Stimulated activated CD4-positive, alpha-beta T cell treated with anti-CD3 and anti-CD28 coated beads, Interleukin-15, amount 100 ng/mL, for 24 hours (primary cell): Measurements from ENCODE around the gene KRT14.

ENCODE experiments used
- DNase-seq: peaks from one replicate; pipeline ENCODE4 v3.0.0-alpha.2; 2020

Gene KRT14

GRCh38 chr17:41575336-41575735 is 11.4 kb downstream of the KRT14 start:
- no peak for DNase-seq

DNA sequence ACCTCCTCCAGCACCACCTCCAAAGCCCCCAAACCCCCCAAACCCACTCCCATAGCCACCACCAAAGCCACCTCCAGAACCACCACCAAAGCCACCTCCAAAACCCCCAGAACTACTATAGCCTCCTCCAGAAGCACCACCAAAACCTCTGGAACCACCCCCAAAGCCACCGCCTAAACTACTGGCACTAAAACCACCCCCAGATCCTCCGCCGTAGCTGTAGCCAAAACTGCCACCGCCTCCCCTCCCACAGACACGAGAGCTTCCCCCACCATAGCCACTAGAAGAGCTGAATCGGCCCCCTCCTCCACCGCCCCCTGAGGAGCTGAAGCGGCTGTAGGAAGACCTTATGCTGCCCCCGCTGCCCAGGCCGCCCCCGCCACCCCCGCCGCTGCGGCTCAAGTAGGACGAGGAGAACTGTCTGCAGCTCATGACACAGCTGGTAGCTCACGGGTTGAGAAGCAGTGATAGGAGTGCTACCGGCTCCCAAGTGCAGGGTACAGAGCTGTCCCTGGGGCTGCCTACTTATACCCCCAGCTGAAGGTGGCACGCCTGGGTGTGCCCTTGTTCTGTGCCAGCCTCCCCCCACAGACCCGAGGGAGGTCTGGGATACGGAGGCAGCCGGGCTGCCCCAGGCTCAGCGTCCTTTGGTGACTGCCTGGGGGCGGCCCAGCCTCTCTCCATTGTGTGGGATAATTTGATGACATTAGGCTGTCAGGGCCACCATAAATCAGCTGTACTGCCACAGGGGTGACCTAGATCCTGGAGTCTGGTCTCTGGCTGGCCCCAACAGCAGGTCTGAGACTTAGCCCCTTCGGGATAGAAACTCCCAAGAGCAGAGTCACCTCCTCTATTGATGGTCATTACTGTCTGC is 14.9 kb downstream of the KRT14 start, which contains the start of gene KRT9:
Gene KRT9 (minus strand): TSS at position 499 of the 874 bp plus-strand sequence. CDS start 67 bp downstream, at position 432.
- no peak for DNase-seq

- no peak for DNase-seq
These were observed 19.4 kb downstream of the KRT14 start for GRCh38 chr17:41567317-41567716.

GRCh38 chr17:41565338-41565737 is 21.4 kb downstream of the KRT14 start:
- DNase-seq: no peak

DNA sequence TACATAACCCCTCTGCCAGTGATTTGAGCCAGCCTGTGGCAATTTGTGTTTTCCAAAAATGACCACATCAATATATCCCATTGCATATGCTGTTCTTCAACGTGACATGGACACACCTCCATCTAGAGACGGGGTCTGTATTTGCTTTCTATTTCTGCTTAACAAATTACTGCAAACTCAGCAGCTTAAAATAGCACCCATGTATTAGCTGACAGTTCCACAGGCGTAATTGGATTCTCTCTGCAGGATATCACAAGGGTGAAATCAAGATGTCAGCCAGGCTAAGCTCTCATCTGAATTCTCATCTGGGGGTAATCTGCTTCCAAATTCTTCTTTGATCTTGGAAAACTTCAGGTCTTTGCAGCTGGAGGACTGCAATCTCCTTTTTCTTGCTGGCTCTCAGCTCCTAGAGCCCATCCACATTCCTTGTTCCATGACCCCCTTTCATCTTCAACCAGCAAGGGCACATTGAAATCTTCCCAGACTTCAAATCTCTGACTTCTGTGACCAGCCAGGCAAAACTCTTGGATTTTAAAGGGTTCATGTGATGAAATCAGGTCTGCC is 23.0 kb downstream of the KRT14 start:
- DNase-seq: no peak

DNA sequence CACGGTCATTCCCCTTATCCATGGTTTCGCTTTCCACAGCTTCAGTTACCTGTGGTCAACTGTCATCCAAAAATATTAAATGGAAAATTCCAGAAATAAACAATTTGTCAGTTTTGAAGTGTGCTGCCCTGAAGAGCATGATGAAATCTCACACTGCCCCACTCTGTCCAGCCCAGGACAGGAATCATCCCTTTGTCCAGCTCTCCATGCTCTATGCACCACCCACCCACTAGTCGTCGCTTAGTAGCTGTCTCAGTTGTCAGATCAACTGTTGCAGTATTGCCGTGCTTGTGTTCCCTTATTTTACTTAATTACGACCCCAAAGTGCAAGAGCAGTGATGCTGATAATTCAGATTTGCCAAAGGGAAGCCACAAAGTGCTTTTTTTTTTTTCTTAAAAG is 25.1 kb downstream of the KRT14 start:
- no peak for DNase-seq

- DNase-seq: no peak
These were observed 27.1 kb downstream of the KRT14 start for GRCh38 chr17:41559548-41559947.

GRCh38 chr17:41556931-41557330 is 29.8 kb downstream of the KRT14 start:
- DNase-seq: no peak

GRCh38 chr17:41556306-41556705 is 30.4 kb downstream of the KRT14 start:
- DNase-seq: no peak

DNA sequence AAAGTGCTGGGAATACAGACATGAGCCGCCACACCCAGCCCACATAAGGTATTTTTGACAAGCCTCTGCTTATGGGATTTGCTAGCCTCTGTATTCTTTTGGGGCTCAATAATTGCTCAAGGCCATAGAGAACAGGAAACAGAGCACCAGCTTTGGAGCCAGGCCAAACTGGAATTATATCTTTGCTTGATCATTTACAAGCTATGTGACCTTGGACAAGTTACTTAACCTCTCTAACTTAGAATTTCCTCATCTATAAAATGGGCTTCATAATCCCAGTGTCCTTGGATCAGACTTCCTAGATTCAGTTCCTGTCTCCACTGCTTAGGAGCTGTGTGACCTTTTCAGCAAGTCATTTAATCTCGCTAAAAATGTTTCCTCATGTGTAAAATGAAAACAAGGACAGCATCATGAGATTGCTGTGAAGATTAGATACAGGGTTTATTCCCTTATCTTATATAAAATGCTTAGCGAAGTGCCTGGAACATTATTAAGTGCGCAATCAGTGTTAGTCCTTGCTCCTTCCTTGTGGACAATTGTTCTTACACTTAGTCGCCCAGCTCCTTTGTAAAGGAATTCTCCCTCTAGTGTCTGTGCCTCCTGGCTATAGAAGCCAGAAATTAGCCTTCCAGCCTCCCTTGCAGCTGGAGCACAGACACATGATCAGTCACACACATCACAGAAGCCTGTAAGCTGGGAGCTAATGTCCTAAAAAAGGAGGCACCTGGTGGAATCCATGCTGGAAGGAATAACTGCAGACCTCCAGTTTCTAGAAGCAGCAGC is 31.4 kb downstream of the KRT14 start:
- no peak for DNase-seq

- DNase-seq: no peak
These were observed 32.6 kb downstream of the KRT14 start for GRCh38 chr17:41553987-41554680.

- no peak for DNase-seq
These were observed 33.5 kb downstream of the KRT14 start for GRCh38 chr17:41553176-41553575.

GRCh38 chr17:41552455-41552854 is 34.2 kb downstream of the KRT14 start:
- DNase-seq: no peak

DNA sequence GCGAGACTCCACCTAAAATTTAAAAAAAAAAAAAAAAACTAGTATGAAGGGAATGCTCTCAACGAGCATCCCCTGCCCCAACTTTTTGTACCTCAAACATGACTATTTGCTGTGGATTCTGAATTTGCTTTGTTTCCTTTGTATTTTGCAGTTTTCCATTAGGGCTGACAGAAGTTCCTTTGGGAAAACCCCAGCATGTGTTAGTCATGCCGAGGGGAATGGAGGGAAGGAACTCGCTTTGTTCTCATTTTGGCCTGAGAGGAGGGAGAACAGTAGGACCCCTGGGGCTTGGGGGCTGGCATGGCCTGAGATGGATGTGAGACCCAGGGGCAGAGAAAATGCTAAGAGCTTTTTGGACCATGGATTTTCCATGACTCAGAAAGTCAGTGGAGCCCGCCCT is 35.3 kb downstream of the KRT14 start:
- no peak for DNase-seq

- no peak for DNase-seq
These were observed 37.1 kb downstream of the KRT14 start for GRCh38 chr17:41549596-41550039.

DNA sequence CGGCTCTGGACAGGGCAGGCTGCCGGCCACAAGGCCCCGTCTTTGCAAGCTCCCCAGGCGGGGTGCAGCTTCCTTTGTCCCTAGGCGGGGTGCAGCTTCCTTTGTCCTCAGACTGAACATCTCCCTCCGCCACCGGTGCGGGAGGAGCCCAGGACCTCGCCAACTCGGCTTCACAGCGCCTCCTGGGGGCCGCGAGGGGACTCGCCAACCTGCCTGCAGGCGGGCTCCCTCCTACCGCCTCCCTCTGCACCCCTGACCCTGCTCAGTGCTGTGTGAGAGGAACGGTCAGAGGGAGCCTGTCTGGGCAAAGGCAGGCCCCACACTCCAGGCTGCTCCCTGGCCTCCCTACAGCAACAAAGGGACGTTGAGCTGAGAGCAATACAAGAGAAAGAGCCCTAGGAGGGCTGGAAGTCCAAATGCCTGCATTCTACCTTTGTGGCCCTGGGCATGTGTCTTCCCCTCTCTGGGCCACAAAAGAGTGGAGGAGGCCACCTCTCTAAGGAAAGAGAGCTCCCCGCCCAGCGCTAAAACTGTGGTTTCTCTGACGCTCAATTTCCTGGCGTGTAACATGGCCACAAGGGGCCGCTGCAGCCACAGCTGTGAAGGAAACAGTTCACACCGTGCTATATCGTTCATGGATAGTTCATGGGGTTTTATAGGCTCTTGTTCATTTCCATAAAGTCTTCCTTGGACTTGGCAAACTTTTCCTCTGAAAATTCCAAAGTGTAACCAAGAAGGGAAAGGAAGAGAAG is 37.7 kb downstream of the KRT14 start:
- DNase-seq: peak; percentile 90

DNA sequence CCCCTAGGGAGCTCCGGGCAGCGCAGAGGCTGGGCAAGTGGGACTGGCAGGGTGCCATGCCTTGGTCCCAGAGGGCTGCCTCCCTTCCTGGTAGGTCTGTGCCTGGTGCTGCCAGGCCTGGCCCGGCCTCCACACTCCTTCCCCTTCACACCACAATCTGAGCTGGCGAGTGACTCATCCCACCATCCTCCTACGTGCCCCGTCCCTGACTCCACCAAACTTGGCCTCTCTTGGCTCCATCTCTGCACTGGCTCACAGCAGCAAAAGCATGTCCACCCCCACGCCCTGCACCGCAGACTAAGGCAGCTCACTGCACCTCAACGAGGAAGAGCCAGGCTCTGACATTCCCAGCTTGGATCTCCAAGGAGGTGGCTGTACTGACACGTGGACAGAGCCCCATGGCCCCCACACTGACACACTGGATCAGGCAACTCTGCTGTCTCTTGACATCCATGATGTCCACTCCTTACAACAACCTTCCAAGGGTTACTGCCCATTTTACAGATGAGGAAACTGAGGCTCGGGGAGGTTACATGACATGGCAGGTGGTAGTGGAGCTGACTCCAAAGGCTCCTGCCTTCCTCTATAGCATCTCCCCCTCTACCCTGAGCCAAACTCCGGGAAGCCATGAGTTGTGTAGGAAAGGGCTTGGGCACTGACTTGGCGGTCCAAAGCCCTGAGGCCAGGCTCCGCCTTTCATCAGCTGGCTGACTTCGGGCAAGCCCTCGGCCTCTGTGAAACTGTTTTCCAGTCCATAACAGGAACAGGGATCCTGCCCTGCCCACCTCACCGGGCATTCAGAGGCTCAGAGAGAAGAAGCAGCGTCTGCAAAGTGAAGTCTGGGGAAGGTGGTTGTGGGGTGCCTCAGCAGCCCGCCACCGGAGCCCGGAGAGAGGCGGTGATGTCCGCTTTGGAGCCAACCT is 38.5 kb downstream of the KRT14 start:
- peak; percentile 87 for DNase-seq

GRCh38 chr17:41547378-41547841 is 39.3 kb downstream of the KRT14 start:
- no peak for DNase-seq

DNA sequence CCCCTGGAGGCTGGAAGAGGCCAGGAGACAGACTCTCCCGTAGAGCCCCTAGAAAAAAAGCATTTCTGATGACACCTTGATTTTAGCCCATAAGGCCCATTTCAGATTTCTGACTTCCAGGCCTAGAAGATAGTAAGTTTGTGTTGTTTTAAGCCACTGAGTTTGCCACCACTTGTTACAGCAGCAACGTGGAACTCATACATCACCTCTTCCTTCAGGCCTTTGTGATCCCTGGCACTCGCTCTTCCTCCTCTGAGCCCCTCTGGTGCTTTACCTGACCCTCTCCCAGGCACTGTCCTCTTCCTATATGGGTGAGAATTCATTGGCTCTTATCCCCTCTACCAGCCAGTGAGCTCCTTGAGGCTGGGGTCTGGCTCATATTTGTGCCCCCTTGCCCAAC is 39.9 kb downstream of the KRT14 start:
- DNase-seq: no peak

DNA sequence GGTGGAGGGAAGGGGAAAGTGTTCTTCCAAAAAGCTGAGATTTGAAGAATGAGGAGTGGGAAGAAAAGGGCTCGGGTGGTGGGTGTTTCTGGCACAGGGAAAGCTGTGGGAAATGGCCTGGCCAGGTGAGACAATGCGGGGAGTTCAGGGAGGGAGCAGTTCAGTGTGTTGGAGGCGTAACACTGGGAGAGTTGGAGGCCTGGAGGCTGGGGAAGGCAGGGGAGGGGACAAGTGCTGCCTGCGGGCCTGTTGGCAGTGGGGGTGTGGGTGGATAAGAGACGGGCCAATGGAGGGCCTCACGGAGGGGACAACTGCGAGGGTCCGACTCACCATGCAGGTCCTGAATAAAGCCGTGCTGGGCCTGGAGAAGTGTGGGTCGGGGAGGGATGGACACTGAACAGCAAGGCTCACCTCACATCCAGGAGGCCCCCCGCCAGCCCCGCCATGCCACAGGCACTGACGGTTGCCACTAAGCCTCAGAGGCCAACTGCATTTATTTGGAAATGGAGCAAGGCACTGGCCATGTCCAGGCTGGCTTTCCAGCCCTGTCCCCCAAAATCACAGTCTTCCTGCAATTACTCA is 40.8 kb downstream of the KRT14 start:
- no peak for DNase-seq

GRCh38 chr17:41544935-41545334 is 41.8 kb downstream of the KRT14 start:
- DNase-seq: no peak
